GM12878 (cell line): Measurements from ENCODE around the gene PRSS1. TPM values are rescaled to one million over a fixed set of nuclear protein-coding genes. Genes with fewer than 3 reads are reported as not detected.

Experiments
- ATAC-seq: fragments of 200-7000 bp; cut with Tn5 transposase; 3 replicates; pipeline ENCODE4 v1.9.1; 2020; ENCODE audit warnings: mild to moderate bottlenecking, moderate library complexity
- BruUV-seq: library from RNA; stranded (reverse); fragments of 400-500 nt; replicated peaks from 2 replicates; lab custom pipeline; 2021; lab: Mats Ljungman, UMichigan
- CTCF ChIA-PET: fragments of 300-600 bp; sonication (Branson Sonifier 250); formaldehyde crosslinking; extraction: SDS; loops from one replicate; lab custom pipeline; 2021; ENCODE audit warnings: inconsistent platforms; lab: Yijun Ruan, JAX
- POLR2A ChIA-PET: fragments of 350-600 bp; formaldehyde crosslinking; extraction: SDS; loops from one replicate; lab custom pipeline; 2021; ENCODE audit warnings: inconsistent platforms; lab: Charles Lee
- RAD21 ChIA-PET: fragments of 300-600 bp; sonication (Branson Sonifier 250); formaldehyde crosslinking; loops from one replicate; lab custom pipeline; 2023; ENCODE audit warnings: antibody characterized with exemption; ENCODE audit not compliant: unreplicated experiment; lab: Charles Lee
- SMC1A ChIA-PET: fragments of 300-600 bp; sonication (Branson Sonifier 250); formaldehyde crosslinking; loops from one replicate; lab custom pipeline; 2023; ENCODE audit not compliant: unreplicated experiment, uncharacterized antibody; lab: Charles Lee
- DNase-seq: peaks from one replicate; pipeline ENCODE4 v3.0.0-alpha.2; 2011; ENCODE audit warnings: low read depth, low spot score
- FAIRE-seq: peaks from 3 replicates; lab custom pipeline; 2011; peaks lifted over from hg19 to GRCh38; lab: Jason Lieb, UNC
- H2AFZ ChIP-seq: 2 replicates; pipeline ENCODE4 v1.6.0; 2011; ENCODE audit warnings: low read depth, low read length, control low read depth; ENCODE audit not compliant: control insufficient read depth
- H3K27ac ChIP-seq: 2 replicates; pipeline ENCODE4 v1.5.1; 2011; ENCODE audit warnings: control low read depth; ENCODE audit not compliant: control insufficient read depth, insufficient read depth
- H3K27me3 ChIP-seq, 2 experiments: replicated peaks in 1 of 2; 2 replicates each; pipeline versions ENCODE4 v1.6.0 to v1.6.1; 2011; ENCODE audit warnings: low read length in 1 of 2; ENCODE audit not compliant: control insufficient read depth in 2 of 2, insufficient read depth in 2 of 2
- H3K36me3 ChIP-seq, 2 experiments: 2 replicates each; pipeline ENCODE4 v1.5.1; 2011; ENCODE audit warnings: low read length in 1 of 2; ENCODE audit not compliant: control insufficient read depth in 2 of 2, insufficient read depth in 2 of 2
- H3K4me1 ChIP-seq: 2 replicates; pipeline ENCODE4 v1.6.1; 2011; ENCODE audit warnings: mild to moderate bottlenecking, low read length, moderate library complexity, mixed read lengths; ENCODE audit not compliant: control insufficient read depth, insufficient read depth
- H3K4me2 ChIP-seq: 2 replicates; pipeline ENCODE4 v1.6.0; 2011; ENCODE audit warnings: control low read depth; ENCODE audit not compliant: control insufficient read depth, insufficient read depth
- H3K4me3 ChIP-seq: fragments of 200-600 bp; sonication (generic); 2 replicates; pipeline ENCODE4 v1.5.1; 2016
- H3K79me2 ChIP-seq: 2 replicates; pipeline ENCODE4 v1.6.0; 2011; ENCODE audit warnings: low read length; ENCODE audit not compliant: control insufficient read depth, insufficient read depth
- H3K9ac ChIP-seq: 2 replicates; pipeline ENCODE4 v1.8.0; 2011; ENCODE audit warnings: low read length, control low read depth, mixed read lengths; ENCODE audit not compliant: control insufficient read depth, insufficient read depth
- H3K9me3 ChIP-seq: replicated peaks from 3 replicates; pipeline ENCODE4 v1.5.1; 2011; ENCODE audit warnings: mild to moderate bottlenecking, low read length; ENCODE audit not compliant: control insufficient read depth, insufficient read depth
- H4K20me1 ChIP-seq: 2 replicates; pipeline ENCODE4 v1.6.0; 2011; ENCODE audit not compliant: control insufficient read depth, insufficient read depth
- FOS ChIP-seq: IDR thresholded peaks from 3 replicates; pipeline ENCODE4 v1.6.1; 2011; ENCODE audit warnings: borderline replicate concordance; ENCODE audit not compliant: insufficient read length; ENCODE audit errors: extremely low read depth
- HDAC2 ChIP-seq: fragments of 200-600 bp; sonication (generic); IDR thresholded peaks from 2 replicates; pipeline ENCODE4 v1.6.1; 2017
- HDGF ChIP-seq: fragments of 450-650 bp; IDR thresholded peaks from 2 replicates; pipeline ENCODE4 v1.6.1; 2016; ENCODE audit warnings: antibody characterized with exemption
- HSF1 ChIP-seq: fragments of 150-350 bp; IDR thresholded peaks from 2 replicates; pipeline ENCODE4 v1.6.1; 2014; ENCODE audit warnings: mild to moderate bottlenecking, low read depth, low read length
- IKZF1 ChIP-seq: fragments of 450-650 bp; conservative IDR thresholded peaks from 2 replicates; pipeline ENCODE4 v1.6.1; 2017; ENCODE audit warnings: antibody characterized with exemption, mild to moderate bottlenecking
- LARP7 ChIP-seq: fragments of 450-650 bp; IDR thresholded peaks from 2 replicates; pipeline ENCODE4 v1.6.1; 2017; ENCODE audit warnings: mild to moderate bottlenecking
- NFIC ChIP-seq: IDR thresholded peaks from 2 replicates; pipeline ENCODE4 v1.6.1; 2012; ENCODE audit warnings: low read depth, mild to moderate bottlenecking, inconsistent platforms, low read length, moderate library complexity
- NR2F1 ChIP-seq: fragments of 450-650 bp; conservative IDR thresholded peaks from 2 replicates; pipeline ENCODE4 v1.6.1; 2017; ENCODE audit warnings: mild to moderate bottlenecking
- POLR2A ChIP-seq: IDR thresholded peaks from 2 replicates; pipeline ENCODE4 v1.6.1; 2011; ENCODE audit warnings: low read depth, mild to moderate bottlenecking, low read length
- POLR2AphosphoS2 ChIP-seq: IDR thresholded peaks from 2 replicates; pipeline ENCODE4 v1.6.1; 2011; ENCODE audit warnings: low read depth, mild to moderate bottlenecking, low read length, improper control_type of control experiment, moderate library complexity
- SREBF2 ChIP-seq: IDR thresholded peaks from 2 replicates; pipeline ENCODE4 v1.6.1; 2012; ENCODE audit warnings: mild to moderate bottlenecking, low read length
- ZBTB4 ChIP-seq: fragments of 450-650 bp; formaldehyde crosslinking; IDR thresholded peaks from 2 replicates; pipeline ENCODE4 v1.4.0; 2022; ENCODE audit warnings: mild to moderate bottlenecking, moderate library complexity
- ZNF207 ChIP-seq: fragments of 450-650 bp; IDR thresholded peaks from 2 replicates; pipeline ENCODE4 v1.6.1; 2014; ENCODE audit warnings: antibody characterized with exemption, mild to moderate bottlenecking, borderline replicate concordance
- ZNF687 ChIP-seq: fragments of 450-650 bp; IDR thresholded peaks from 2 replicates; pipeline ENCODE4 v1.6.1; 2017; ENCODE audit warnings: mild to moderate bottlenecking, moderate library complexity
- WGBS: methylation state at CpG from one replicate; pipeline ENCODE4 v1.1.6; 2016; ENCODE audit warnings: low lambda C conversion rate; ENCODE audit not compliant: insufficient replicate concordance, insufficient coverage; ENCODE audit errors: missing lambda C conversion rate; 5-methylcytosine and 5-hydroxymethylcytosine counted together
- in situ Hi-C: fragments of 300-500 bp; cut with MboI; formaldehyde crosslinking; loops from 9 replicates; pipeline ENCODE4 v1.14.3; 2018; ENCODE audit warnings: mixed read lengths
- intact Hi-C: fragments of 100-400 bp; cut with micrococcal nuclease; formaldehyde crosslinking; loops from one replicate; pipeline ENCODE4 v1.14.2; 2022; ENCODE audit not compliant: unreplicated experiment
- polyA plus RNA-seq, 11 experiments: library from polyadenylated mRNA; depleted of rRNA in 4 of 11; unstranded in 6 of 11; stranded (reverse) in 5 of 11; fragments of >200 nt; fragmentation: Nextera tagmentation in 4 of 11; fragmentation: Illumina TruSeq in 1 of 11; extraction: Ambion mirVana in 4 of 11; extraction: Trizol in 1 of 11; gene quantifications; 1 replicate in 1 of 11; 2 replicates in 10 of 11; pipeline versions ENCODE4 v1.2.1 to v1.2.3, GENCODE V29; 2011 to 2016; ENCODE audit warnings: inconsistent platforms in 2 of 11, missing spikeins in 2 of 11, low read depth in 1 of 11
- total RNA-seq, 4 experiments: library from RNA; depleted of rRNA in 3 of 4; stranded (reverse); fragments of >200 nt in 3 of 4; fragmentation: Illumina TruSeq in 1 of 4; extraction: Trizol in 1 of 4; gene quantifications; 2 replicates each; pipeline versions ENCODE4 v1.2.1 to v1.2.3, GENCODE V29; 2013 to 2021

PRSS1 gene
- total and polyA plus RNA-seq, 10 of the 15 experiments (the other 5 are each of a cell fraction or from before 2014, with no cell fraction given): 11.9 TPM; not detected in 9

- BruUV-seq: no TSS peak
- ChIA-PET CTCF (interaction anchor here (0.9 to 11.2 kb wide), 3 partner anchors 65 to 136 kb away, joined by 3 to 286 read pairs (median 277); no protein-coding TSS in a partner anchor), POLR2A (no interaction called here), SMC1A (interaction anchor here (8.1 to 15.1 kb wide), 2 partner anchors 68 to 93 kb away, joined by 205 to 235 read pairs; no protein-coding TSS in a partner anchor), RAD21 (interaction anchor here (1.9 kb wide), 1 partner anchor 66 kb away, joined by 6 read pairs; no protein-coding TSS in a partner anchor)
- FAIRE-seq (no peak), DNase-seq (no peak), ATAC-seq (no peak)
- Histone ChIP-seq H3K27me3 (no peaks in the 10 kb centered on the region), H4K20me1 (no peaks in the 10 kb centered on the region), H2AFZ (no peak overlapping the region), H3K4me1 (no peaks in the 10 kb centered on the region), H3K9me3 (no peaks in the 10 kb centered on the region), H3K27ac (no peak overlapping the region), H3K9ac (no peak overlapping the region), H3K79me2 (no peaks in the 10 kb centered on the region), H3K4me3 (no peak overlapping the region), H3K4me2 (no peak overlapping the region), H3K36me3 (no peaks in the 10 kb centered on the region)
- 26% methylated on average over 6 of the region's 6 CpGs for WGBS
- intact Hi-C loops (no loop called here), in situ Hi-C loops (no loop called here)
- TF ChIP-seq NFIC (no peak), HDGF (no peak), HSF1 (no peak), POLR2AphosphoS2 (no peak), HDAC2 (no peak), NR2F1 (no peak), SREBF2 (no peak), IKZF1 (no peak), POLR2A (no peak), ZNF687 (no peak), FOS (no peak), LARP7 (no peak), ZBTB4 (CRISPR knock-in tag) (no peak), ZNF207 (no peak)
Observed at GRCh38 chr7:142717453-142717852, 31.8 kb upstream of the PRSS1 start.
